Ascending aorta (tissue), 2 donors: ENCODE results near the gene TBC1D5. TPM values are rescaled to one million over a fixed set of nuclear protein-coding genes. Genes with fewer than 3 reads are reported as not detected.

ENCODE experiments used
- DNase-seq, 2 donors: peaks; one replicate each; pipeline ENCODE4 v3.0.0-alpha.2; 2019; ENCODE audit warnings: low spot score in 2 of 2
- H3K27ac ChIP-seq, 2 donors: fragments of 200-600 bp; sonication (generic); one replicate each; pipeline ENCODE4 v1.5.1; 2016 to 2017; ENCODE audit warnings: mild to moderate bottlenecking in 1 of 2
- H3K27me3 ChIP-seq: fragments of 200-600 bp; sonication (generic); one replicate; pipeline ENCODE4 v1.5.1; 2017
- H3K36me3 ChIP-seq, 2 donors: fragments of 200-600 bp; sonication (generic); one replicate each; pipeline ENCODE4 v1.5.1; 2016
- H3K4me1 ChIP-seq, 2 donors: fragments of 200-600 bp; sonication (generic); one replicate each; pipeline ENCODE4 v1.5.1; 2016 to 2017; ENCODE audit warnings: mild to moderate bottlenecking in 1 of 2
- H3K4me3 ChIP-seq, 2 donors: fragments of 200-600 bp; sonication (generic); one replicate each; pipeline ENCODE4 v1.5.1; 2016 to 2017; ENCODE audit warnings: mild to moderate bottlenecking in 1 of 2
- H3K9me3 ChIP-seq, 2 donors: fragments of 200-600 bp; sonication (generic); one replicate each; pipeline ENCODE4 v1.5.1; 2016
- intact Hi-C: fragments of 100-400 bp; cut with DNase I; formaldehyde crosslinking; loops from one replicate; pipeline ENCODE4 v1.15.1; 2023
- total RNA-seq: library from RNA; depleted of rRNA; stranded (reverse); fragments of >200 nt; gene quantifications from one replicate; pipeline ENCODE4 v1.1.0, GENCODE V29; 2016
- TF ChIP-seq, protein P1 (sequence below), 3 experiments: fragments of 200-600 bp in 2 of 3; fragments of 450-650 bp in 1 of 3; sonication (generic) in 2 of 3; IDR thresholded peaks; one replicate each; pipeline ENCODE4 v1.5.1; 2016 to 2019; ENCODE audit warnings: antibody characterized with exemption in 3 of 3, mild to moderate bottlenecking in 1 of 3, moderate library complexity in 1 of 3

Gene TBC1D5
- total RNA-seq, 1 donor from 2014 or later: 43.3 TPM

DNA sequence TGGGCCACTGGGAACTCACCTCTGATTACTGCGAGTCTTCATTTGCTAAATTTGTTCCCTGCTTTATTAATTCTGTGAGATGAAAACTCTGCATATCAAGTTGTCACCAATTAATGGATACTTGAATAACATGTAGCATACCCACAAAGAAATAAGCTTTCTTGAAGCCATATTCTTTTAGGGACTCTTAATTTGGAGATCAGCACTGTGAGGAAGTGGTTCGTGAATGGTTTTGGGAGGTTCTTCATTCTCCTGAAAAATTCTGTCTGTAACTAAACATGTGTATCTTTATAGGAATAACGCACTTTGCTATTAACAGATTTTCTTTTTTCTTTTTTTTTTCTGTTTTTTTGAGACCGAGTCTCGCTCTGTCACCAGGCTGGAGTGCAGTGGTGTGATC is 19.1 kb upstream of the TBC1D5 start:
- Histone ChIP-seq H3K4me3 (no peak overlapping the region), H3K4me1 (no peaks in the 10 kb centered on the region), H3K27ac (no peak overlapping the region), H3K36me3 (no peaks in the 10 kb centered on the region), H3K27me3 (no peaks in the 10 kb centered on the region), H3K9me3 (no peaks in the 10 kb centered on the region)
- DNase-seq: no peak
- TF ChIP-seq, protein P1, sequence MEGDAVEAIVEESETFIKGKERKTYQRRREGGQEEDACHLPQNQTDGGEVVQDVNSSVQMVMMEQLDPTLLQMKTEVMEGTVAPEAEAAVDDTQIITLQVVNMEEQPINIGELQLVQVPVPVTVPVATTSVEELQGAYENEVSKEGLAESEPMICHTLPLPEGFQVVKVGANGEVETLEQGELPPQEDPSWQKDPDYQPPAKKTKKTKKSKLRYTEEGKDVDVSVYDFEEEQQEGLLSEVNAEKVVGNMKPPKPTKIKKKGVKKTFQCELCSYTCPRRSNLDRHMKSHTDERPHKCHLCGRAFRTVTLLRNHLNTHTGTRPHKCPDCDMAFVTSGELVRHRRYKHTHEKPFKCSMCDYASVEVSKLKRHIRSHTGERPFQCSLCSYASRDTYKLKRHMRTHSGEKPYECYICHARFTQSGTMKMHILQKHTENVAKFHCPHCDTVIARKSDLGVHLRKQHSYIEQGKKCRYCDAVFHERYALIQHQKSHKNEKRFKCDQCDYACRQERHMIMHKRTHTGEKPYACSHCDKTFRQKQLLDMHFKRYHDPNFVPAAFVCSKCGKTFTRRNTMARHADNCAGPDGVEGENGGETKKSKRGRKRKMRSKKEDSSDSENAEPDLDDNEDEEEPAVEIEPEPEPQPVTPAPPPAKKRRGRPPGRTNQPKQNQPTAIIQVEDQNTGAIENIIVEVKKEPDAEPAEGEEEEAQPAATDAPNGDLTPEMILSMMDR (IDR thresholded peaks at IDR 0.05): no peak
- intact Hi-C loops: no loop called here

DNA sequence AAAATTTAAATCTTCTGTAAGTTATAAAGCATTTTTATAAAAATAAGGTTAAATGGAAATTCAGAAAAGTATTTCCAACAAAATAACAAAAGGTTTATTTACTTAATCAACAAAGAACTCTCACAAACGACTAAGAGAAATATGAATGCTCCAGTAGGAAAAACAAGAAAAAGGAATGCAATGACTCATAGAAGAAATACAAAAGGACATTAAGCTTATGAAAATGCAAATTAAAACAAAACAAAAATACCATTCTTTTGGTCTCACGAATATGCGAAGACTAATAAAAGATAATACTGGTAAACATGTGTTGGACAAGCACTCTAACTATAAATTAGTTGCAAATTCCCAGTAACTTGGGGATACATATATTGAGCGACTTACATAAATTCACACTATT is 17.5 kb upstream of the TBC1D5 start:
- no peaks in the 10 kb centered on the region for H3K27me3 ChIP-seq
- H3K4me3 ChIP-seq: no peak overlapping the region
- H3K36me3 ChIP-seq: no peaks in the 10 kb centered on the region
- no peaks in the 10 kb centered on the region for H3K9me3 ChIP-seq
- no peak overlapping the region for H3K27ac ChIP-seq
- DNase-seq: no peak
- H3K4me1 ChIP-seq: no peaks in the 10 kb centered on the region
- TF ChIP-seq, protein P1 (IDR thresholded peaks at IDR 0.05): no peak
- intact Hi-C loops: no loop called here

DNA sequence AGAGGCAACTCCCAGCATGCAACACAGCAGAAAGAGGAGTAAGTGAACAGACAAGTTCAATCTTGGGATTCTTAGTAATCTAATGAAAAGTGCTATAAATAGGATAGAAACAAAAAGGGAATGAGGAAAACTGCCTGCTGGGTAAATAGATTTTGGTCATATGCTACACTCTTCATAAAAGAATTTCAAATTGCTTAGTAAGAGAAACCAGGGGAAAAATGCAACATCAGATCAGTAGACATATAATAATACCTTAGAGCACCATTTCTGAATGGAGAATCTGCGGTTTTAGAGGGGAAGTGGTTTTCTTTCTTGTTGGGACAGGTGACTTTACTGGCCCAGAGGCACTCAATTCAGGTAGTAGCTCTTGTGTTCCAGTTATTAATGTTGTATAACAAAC is 13.4 kb upstream of the TBC1D5 start:
- no peak for DNase-seq
- Histone ChIP-seq H3K9me3 (no peaks in the 10 kb centered on the region), H3K27me3 (no peaks in the 10 kb centered on the region), H3K4me3 (no peak overlapping the region), H3K36me3 (no peaks in the 10 kb centered on the region), H3K27ac (no peak overlapping the region), H3K4me1 (no peaks in the 10 kb centered on the region)
- TF ChIP-seq, protein P1 (IDR thresholded peaks at IDR 0.05): no peak
- intact Hi-C loops: no loop called here

DNA sequence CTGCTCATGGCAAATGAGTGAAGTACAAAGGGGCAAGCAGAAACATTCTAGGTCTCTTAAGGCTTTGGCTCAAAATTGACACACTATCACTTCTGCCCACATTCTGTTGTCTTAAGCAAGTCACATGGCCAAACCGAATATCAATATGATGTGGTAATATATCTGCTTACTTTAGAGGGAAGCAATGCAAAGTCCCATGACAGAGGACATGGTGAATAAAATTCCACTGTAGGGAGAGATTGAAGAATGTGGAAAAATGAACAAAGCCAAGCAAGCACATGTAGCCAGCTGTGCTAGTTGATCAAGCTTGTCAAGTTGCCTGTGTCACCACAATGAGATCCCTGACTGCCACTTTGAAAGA is 11.2 kb upstream of the TBC1D5 start:
- TF ChIP-seq, protein P1 (IDR thresholded peaks at IDR 0.05): no peak
- DNase-seq: no peak
- Histone ChIP-seq H3K4me3 (no peak overlapping the region), H3K27ac (no peak overlapping the region), H3K36me3 (no peaks in the 10 kb centered on the region), H3K4me1 (no peaks in the 10 kb centered on the region), H3K27me3 (no peaks in the 10 kb centered on the region), H3K9me3 (no peaks in the 10 kb centered on the region)
- intact Hi-C loops: no loop called here

DNA sequence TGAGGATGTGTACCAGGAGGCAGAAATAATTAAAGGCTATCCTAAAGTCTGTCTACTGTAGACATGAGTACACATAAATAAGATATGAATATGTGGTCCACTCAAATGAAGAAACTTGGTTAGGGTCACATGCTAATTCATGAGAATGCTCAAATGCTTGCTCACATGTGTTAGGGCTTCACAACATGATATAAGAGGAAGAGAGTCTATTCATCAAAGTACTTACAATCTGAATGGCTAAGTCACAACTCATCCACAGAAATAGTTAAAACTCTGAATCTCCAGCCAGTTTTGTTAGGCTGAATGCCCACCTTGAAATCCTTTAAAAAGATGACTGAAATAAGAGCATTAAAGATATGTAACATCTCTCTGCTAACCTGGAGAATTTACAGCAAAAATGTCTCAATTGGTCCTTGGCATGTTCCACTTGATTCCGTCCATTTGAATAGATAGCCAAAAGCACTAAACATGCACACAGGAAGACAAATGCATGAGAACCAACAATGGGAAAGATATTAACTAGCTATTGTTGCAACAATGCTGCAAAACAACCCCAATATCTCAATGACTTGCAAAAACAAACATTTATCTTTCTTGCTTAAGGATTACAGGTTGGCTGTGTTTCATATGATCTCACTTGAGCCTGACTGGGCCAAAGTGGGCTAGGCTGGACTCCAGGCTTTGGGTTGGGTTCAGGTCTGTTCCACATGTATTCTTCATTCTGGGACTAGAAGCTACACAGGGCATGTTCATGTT is 10.6 kb upstream of the TBC1D5 start:
- Histone ChIP-seq H3K27me3 (no peaks in the 10 kb centered on the region), H3K9me3 (no peaks in the 10 kb centered on the region), H3K36me3 (no peaks in the 10 kb centered on the region), H3K4me3 (no peak overlapping the region), H3K27ac (no peak overlapping the region), H3K4me1 (no peaks in the 10 kb centered on the region)
- TF ChIP-seq, protein P1 (IDR thresholded peaks at IDR 0.05): no peak
- intact Hi-C loops: no loop called here
- DNase-seq: no peak

DNA sequence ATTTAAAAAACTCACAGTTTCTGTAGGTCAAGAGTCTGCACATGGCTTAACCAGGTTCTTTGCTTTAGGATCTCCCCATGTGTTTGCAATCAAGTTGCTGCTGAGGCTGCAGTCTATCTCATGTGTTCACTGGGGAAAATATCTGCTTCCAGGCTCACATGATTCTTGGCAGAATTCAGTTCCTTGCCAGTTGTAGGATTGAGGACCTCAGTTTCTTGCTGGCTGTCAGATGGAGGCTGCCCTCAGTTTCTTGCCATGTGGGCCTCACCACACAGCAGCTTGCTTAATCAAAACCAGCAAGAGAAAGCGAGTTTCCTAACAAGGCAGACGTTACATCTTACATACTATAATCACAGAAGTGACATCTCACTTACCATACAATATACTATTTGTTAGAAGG is 10.0 kb upstream of the TBC1D5 start:
- intact Hi-C loops: no loop called here
- H3K27me3 ChIP-seq: no peaks in the 10 kb centered on the region
- TF ChIP-seq, protein P1 (IDR thresholded peaks at IDR 0.05): no peak

More for the DNA sequence above, 10.0 kb upstream of the TBC1D5 start:
- no peak for DNase-seq
- Histone ChIP-seq H3K4me3 (no peak overlapping the region), H3K4me1 (no peaks in the 10 kb centered on the region), H3K9me3 (no peaks in the 10 kb centered on the region), H3K27ac (no peak overlapping the region), H3K36me3 (no peaks in the 10 kb centered on the region)
